ENCODE results near the gene DAZL.

DNA sequence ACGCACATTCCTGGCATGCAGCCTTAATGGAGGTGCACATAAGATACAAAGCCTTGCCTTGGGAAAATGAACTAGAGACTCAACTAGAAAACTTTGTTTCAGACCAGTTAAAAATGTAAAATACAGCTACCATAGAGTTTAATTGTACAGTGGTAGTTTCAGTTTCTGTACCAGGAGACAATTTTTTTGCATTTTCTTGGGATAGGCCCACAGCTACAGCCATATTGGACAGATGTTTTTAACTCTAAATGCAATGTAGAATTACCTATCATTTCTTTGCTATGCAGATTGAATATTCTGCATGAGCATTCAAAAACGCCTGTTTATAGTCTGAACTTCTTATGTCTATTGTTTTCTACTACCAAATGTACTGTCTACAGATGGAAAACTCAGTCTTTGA is 20.3 kb downstream of the DAZL start:
- no peak for TF ChIP-seq EZH2 (IDR thresholded peaks at IDR 0.05; ENCODE audit: low read length, missing control alignments)
- TF ChIP-seq, protein P1, sequence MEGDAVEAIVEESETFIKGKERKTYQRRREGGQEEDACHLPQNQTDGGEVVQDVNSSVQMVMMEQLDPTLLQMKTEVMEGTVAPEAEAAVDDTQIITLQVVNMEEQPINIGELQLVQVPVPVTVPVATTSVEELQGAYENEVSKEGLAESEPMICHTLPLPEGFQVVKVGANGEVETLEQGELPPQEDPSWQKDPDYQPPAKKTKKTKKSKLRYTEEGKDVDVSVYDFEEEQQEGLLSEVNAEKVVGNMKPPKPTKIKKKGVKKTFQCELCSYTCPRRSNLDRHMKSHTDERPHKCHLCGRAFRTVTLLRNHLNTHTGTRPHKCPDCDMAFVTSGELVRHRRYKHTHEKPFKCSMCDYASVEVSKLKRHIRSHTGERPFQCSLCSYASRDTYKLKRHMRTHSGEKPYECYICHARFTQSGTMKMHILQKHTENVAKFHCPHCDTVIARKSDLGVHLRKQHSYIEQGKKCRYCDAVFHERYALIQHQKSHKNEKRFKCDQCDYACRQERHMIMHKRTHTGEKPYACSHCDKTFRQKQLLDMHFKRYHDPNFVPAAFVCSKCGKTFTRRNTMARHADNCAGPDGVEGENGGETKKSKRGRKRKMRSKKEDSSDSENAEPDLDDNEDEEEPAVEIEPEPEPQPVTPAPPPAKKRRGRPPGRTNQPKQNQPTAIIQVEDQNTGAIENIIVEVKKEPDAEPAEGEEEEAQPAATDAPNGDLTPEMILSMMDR (conservative IDR thresholded peaks at IDR 0.05 in 1 of 2, IDR thresholded peaks at IDR 0.05 in 1 of 2; ENCODE audit: low read depth in 1 of 2, low read length in 2 of 2) = no peak

Data from fibroblast of lung (primary cell).